ENCODE results near the gene CC2D2B.

GRCh38 chr10:95998255-95998784 is 90.5 kb downstream of the CC2D2B start:
- no peak for TF ChIP-seq POLR2A (IDR thresholded peaks at IDR 0.05; ENCODE audit: low read length)
- no peak for TF ChIP-seq GATA1 (IDR thresholded peaks at IDR 0.05; ENCODE audit: low read depth, low read length)
